ENCODE data around the gene DCTPP1. TPM values are rescaled to one million over a fixed set of nuclear protein-coding genes. Genes with fewer than 3 reads are reported as not detected.

Gene DCTPP1
- total RNA-seq: 12.5 and 34.5 TPM in 2 replicates

DNA sequence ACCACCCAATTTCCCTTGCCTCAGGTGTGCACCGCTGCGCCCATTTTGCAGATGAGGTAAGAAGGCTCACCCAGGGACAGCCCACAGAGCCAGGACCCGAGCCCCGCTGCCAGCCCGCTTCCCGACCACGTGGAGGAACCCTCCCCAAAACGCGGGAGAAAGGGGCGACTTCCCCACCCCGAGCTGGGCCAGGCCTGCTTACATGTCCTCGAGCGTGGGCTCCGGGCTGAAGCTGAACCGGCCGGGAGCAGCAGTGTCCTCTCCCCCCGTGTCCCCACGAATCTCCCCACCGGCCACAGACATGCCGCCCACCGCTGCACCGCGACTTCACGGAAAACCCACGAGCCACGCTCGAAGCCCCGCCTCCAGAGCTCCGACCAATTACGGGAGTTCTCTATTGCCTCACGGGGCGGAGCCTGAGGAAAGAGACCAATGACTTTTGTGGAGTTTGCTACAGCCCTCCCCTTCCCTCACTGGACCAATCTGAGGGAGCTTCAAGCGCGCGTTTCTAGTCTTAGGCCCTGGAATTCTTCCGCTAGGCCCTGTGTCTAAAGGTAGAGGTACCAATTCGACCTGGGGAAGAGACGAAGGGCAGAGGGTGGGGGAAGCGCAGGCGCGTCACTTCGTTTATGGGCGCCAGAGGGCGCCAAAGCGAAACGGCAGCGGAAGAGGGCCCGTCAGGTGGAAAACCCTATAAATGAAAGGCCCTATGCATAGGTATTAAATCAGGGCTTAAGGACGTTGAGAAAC is at the start of gene DCTPP1:
Gene DCTPP1 (minus strand): TSS at position 353 of the 750 bp plus-strand sequence. CDS start 50 bp downstream, at position 303.

DNA sequence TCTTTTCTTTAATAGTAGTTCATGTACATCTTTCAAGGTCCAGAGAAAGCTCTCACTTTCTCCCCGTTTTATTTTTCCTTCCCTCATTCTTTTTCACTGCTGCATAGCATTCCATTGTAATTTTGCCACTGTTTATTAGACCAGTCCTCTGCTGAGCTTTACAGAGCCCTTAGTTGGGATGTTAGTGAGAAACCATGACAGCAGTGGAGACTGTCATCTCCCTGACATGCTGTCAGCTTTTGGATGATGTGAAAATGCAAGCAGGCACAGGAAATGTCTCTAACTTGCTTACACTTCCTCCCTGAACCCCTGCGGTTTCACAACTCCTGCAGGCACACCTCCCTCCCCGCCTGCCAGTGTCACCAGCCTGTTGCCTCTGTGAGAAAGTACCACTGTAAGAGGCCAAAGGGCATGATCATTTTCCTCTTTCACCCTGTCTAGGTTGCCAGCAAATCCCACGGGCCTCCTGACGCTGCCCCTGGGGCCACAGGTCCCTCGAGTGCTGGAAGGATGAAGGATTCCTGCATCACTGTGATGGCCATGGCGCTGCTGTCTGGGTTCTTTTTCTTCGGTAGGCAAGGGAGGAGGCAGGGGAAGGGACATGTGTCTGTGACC is 42.6 kb upstream of the DCTPP1 start, which contains the start of gene ITGAL:
Gene ITGAL (plus strand): TSS at position 415 of the 615 bp plus-strand sequence. CDS start 96 bp downstream, at position 511.

DNA sequence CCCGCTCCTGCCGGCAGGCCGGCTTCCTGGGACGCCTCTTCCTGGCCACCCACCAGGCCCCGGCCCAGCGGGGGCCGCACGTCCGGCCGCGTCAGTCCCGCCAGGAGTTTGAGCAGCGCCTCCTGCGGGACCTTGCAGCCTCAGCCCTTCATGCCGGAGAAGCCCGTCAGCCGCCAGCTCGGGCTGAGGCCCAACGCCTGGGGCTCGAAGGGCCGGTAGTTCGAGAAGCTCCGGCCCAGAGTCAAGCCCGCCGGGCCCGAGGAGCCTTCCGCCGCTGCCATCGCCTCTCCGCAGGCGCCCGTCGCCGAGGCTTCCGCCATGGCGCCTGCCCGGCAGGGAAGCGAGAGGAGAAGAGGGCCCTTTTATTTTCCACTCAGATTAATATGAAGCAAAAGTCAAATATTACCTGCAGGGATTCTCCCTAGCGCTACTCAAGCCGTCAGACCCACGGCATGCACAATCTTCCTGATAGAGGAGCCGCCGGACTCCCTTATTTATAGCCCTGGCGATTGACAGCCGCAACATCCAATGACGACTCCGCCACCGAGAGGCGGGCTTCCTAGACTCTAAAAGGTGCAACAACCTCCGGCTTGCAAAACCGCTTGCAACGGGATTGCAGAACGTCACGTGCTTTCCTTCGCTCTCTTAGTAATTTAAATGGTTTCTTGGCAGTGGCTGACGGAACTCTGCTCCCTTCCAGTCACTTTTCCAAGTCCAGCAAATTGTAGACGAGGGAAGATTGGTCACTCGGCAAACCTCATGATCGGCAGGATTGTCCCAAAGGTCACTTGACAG is 15.8 kb upstream of the DCTPP1 start, which contains the start of gene SEPHS2:
Gene SEPHS2 (minus strand): TSS at position 467 of the 795 bp plus-strand sequence. CDS start 147 bp downstream, at position 320.

DNA sequence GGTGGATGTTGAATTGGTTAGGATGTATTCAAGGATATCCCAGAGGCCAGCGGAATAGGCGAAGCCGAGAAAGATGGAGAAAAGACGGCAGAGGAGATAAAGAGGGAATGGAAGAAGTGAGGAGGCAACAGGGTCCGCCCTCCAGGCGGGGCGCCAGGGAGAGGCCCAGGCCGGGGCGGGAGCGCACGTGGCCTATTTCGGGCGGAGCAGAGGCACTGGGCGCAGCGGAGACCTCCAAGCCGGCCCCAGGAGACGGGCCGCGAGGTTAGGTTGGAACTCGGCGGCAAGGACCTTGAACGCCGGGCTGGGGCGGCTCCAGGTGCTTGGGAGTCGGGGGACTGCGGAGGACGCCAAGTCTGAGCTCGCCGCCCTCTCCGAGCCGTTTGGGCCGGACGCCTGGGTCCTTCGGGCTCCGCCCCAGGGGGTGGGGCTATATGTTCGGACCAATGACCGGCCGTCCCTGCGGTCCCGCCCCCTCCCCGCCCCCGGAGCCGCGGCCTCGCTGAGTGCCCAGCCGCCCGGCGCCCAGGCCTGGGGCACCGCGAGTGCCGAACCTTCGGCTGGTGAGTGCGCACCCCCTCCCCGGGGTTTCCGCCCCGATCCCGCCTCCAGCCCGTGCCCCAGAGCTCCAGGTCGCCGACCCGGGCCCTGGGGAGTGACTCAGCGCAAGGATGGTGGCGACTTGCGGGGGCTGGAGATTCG is 22.6 kb downstream of the DCTPP1 start, which contains the start of gene ZNF771:
Gene ZNF771 (plus strand): TSS at position 505 of the 702 bp plus-strand sequence. CDS start 448 bp downstream, outside the sequence.

DNA sequence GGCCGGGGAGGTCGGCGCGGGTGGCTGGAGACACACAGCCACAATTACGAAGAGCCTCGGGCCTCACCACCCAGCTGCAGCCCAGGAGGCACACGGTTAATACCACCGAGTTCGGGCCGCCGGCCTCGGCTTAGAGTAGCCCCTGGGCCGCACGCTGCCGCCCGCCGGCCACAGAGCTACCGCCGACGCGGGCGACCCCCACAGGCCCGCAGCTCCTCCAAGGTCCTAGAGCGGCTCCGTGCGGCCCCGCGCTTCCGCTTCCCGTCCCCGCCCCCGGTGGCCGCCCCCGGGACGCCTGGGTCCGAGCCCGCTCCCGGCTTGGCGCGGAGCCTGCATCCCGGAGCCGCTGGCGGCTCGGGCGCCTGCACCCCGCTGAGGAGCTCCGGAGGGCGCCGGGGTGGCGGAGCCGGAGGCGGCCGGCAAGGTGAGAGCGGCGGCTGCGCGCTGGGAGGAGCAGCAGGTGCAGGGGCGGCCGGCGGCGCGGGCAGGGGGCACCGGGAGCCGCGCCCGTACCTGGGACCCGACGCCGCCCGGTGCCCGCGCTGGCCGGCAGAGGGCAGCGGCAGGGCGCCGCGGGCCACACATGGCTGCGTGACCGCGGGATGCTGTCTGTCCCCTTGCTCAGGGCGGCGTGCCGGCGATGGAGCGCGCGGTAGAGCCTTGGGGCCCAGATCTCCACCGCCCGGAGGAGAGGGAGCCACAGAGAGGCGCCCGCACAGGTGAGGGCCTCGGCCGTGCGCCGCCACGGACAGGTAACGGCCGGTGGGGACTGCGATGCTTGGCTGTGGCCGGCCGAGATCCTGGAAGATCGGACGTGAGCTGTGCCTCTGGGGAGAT is 34.5 kb downstream of the DCTPP1 start, which contains the start of gene ZNF48:
Gene ZNF48 (plus strand): TSS at position 266 of the 837 bp plus-strand sequence. CDS start 375 bp downstream, at position 641.

DNA sequence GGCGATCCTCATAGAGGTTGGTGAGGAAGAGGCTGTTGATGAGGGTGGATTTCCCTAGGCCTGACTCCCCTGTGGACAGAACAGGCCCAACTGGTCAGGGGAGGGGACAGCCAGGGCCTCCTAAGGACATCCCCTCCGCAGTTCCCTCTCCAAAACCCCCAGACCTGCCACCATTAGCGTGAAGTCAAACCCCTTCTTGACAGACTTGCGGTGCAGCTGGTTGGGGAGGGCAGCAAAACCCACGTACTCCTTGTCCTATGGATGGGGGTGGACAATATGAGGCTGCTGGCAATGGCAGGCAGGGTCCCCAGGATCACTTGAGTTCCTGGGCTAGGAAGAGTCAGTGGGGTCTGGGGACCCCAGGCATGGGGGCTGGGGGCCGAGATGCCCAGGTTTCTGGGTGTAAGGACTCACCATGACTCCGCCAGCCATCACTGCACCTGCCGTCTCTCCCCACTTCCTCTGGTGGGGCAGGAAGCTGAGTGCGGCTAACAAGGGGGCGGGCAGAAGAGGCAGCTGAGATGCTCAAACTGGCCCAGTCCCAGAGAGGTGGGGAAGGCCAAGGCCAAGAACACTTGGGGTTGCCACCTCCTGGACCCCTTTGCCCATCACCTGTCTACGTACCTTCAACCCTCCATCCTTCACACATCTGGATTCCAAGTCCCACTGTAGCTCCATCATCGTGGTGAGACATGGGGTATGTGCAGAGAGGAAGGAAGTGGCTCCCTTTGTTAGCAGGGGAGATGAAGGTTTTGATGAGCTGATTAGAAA is 47.5 kb downstream of the DCTPP1 start, which contains the start of gene SEPTIN1:
Gene SEPTIN1 (minus strand): TSS at position 451 of the 771 bp plus-strand sequence. CDS start 19 bp downstream, at position 432.

DNA sequence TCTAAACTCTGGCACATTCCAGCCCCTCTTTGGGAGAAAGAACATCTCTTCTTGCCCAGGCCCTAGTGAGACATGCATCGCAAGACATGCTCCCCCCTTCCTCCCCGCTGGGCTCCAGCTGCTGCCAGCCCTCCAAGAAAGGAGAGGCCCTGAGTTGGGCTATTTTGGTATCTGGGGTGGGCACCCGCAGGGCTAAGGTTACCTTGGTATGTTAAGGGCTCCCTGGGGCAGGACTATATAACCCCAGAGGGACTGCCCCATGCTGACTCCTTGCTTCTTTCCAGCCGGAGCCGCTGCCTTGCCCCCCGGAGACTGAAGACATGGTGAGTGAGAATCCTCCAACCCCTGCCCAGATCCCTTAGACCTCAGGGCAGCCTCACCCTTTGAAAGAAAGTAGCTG is 55.3 kb downstream of the DCTPP1 start, which contains the start of gene MYL11:
Gene MYL11 (plus strand): TSS at position 265 of the 400 bp plus-strand sequence. CDS start 56 bp downstream, at position 321.

Other genes with a start within 250 kb of the DCTPP1 start
- 9.1 and 13.5 TPM in 2 replicates for gene CORO1A, start 246.4 kb downstream of the DCTPP1 start, total RNA-seq
- 220 and 267 TPM in 2 replicates for gene BOLA2B, start 236.4 kb downstream of the DCTPP1 start, total RNA-seq
- gene SLX1A, start 236.2 kb downstream of the DCTPP1 start, total RNA-seq: 64.3 and 179 TPM in 2 replicates
- 7.4 and 18.7 TPM in 2 replicates for gene SULT1A3, start 230.8 kb downstream of the DCTPP1 start, total RNA-seq
- 0.13 and 0.64 TPM in 2 replicates for gene NPIPB13, start 181.6 kb downstream of the DCTPP1 start, total RNA-seq
- 46.3 and 53.2 TPM in 2 replicates for gene CD2BP2, start 74.7 kb downstream of the DCTPP1 start, total RNA-seq
- 40.4 and 40.9 TPM in 2 replicates for gene TBC1D10B, start 59.5 kb downstream of the DCTPP1 start, total RNA-seq
- 21.2 TPM in 1 of 2 replicates, not detected in the other for gene MYL11, start 55.2 kb downstream of the DCTPP1 start, total RNA-seq
- gene SEPTIN1, start 47.5 kb downstream of the DCTPP1 start, total RNA-seq: 0.32 TPM in 1 of 2 replicates, not detected in the other
- 9.6 and 10.1 TPM in 2 replicates for gene ZNF48, start 34.6 kb downstream of the DCTPP1 start, total RNA-seq
- 14.0 and 26.6 TPM in 2 replicates for gene ZNF771, start 22.4 kb downstream of the DCTPP1 start, total RNA-seq
- gene SEPHS2, start 15.8 kb upstream of the DCTPP1 start, total RNA-seq: 27.3 and 34.8 TPM in 2 replicates
- not detected in 2 replicates for gene ITGAL, start 42.7 kb upstream of the DCTPP1 start, total RNA-seq
- gene ZNF768, start 96.5 kb upstream of the DCTPP1 start, total RNA-seq: 31.4 and 34.0 TPM in 2 replicates
- gene ZNF747, start 104.8 kb upstream of the DCTPP1 start, total RNA-seq: 10.5 and 14.0 TPM in 2 replicates
- gene ZNF764, start 128.3 kb upstream of the DCTPP1 start, total RNA-seq: 7.1 and 17.6 TPM in 2 replicates
- 7.7 and 10.6 TPM in 2 replicates for gene ZNF688, start 141.7 kb upstream of the DCTPP1 start, total RNA-seq
- 2.2 and 9.3 TPM in 2 replicates for gene ZNF785, start 155.7 kb upstream of the DCTPP1 start, total RNA-seq
- gene ZNF689, start 180.4 kb upstream of the DCTPP1 start, total RNA-seq: 6.3 and 9.3 TPM in 2 replicates
- 18.5 and 27.5 TPM in 2 replicates for gene PRR14, start 220.9 kb upstream of the DCTPP1 start, total RNA-seq
- 28.4 and 40.0 TPM in 2 replicates for gene FBRS, start 228.4 kb upstream of the DCTPP1 start, total RNA-seq